GM12891 (cell line): ENCODE results near the gene TMED1.
A peak's percentile ranks its signal among the peaks of the same experiment; 100 is the strongest.

ENCODE experiments used
- DNase-seq: peaks from one replicate; pipeline ENCODE4 v3.0.0; 2011; ENCODE audit warnings: low spot score; ENCODE audit not compliant: insufficient read length
- FAIRE-seq: peaks from 2 replicates; lab custom pipeline; 2011; peaks lifted over from hg19 to GRCh38; lab: Jason Lieb, UNC
- PAX5 ChIP-seq: IDR thresholded peaks from 2 replicates; pipeline ENCODE4 v1.6.1; 2011; ENCODE audit warnings: low read length, moderate library complexity, mild to moderate bottlenecking; ENCODE audit not compliant: insufficient read depth, severe bottlenecking
- POLR2A ChIP-seq: IDR thresholded peaks from 2 replicates; pipeline ENCODE4 v1.6.1; 2011; ENCODE audit warnings: low read depth, low read length, control low read depth
- POLR2AphosphoS5 ChIP-seq: IDR thresholded peaks from 2 replicates; pipeline ENCODE4 v1.6.1; 2011; ENCODE audit warnings: low read depth, low read length, control low read depth
- POU2F2 ChIP-seq: IDR thresholded peaks from 2 replicates; pipeline ENCODE4 v1.6.1; 2011; ENCODE audit warnings: low read depth, mild to moderate bottlenecking, control low read depth, low read length, moderate library complexity
- SPI1 ChIP-seq: IDR thresholded peaks from 2 replicates; pipeline ENCODE4 v1.6.1; 2011; ENCODE audit warnings: low read depth, low read length, control low read depth
- TAF1 ChIP-seq: IDR thresholded peaks from 2 replicates; pipeline ENCODE4 v1.6.1; 2011; ENCODE audit warnings: low read depth, low read length, control low read depth

TMED1 gene

DNA sequence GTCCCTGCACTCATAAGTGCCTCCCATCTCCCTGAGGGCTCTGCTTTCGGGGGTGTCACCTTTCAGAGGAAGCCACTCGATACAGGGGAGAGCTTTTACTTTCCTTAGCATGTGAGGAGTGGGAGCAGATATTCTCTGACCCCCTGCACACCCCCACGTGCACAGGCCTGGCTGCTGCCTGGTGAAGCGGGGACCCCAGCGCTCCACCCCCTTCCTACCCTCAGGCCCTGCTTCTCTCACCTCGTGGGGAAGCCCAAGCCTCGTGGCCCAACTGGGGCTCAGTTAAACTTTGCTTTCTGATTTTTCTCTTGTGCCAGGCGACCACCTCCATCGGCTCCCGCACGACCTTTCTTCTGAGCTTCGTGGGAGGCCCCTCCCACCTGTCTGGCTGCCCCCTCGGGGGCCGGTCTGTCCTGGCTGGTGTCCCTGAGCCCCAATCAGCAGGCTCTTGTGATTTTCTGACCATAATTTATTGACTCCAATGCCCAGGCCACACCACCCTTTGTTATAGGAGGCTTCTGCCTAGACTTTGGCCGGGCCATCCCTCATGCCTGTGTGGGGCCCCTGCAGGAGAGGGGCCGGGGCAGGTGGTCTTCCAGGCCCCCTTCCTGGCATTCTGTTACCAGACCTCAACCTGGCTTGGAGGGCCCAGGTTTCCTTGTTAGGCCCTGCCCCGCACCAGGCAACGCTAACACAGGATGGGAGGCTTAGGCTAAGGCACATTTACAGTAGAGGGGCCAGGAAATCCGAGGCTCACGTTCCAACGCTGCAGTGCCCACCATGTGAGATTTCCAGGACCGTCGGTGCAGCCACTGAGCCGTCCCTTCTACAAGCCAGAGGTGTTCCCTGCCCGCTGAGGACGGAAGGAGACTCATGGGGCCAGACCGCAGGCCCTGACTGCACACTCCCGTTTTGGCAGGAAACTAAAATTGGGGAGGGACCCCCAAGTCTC is 3.7 kb downstream of the TMED1 start:
- no peak for DNase-seq
- FAIRE-seq = no peak
- no peak for TF ChIP-seq TAF1
- TF ChIP-seq POLR2AphosphoS5 = no peak
- TF ChIP-seq POU2F2 = no peak
- TF ChIP-seq PAX5 = no peak
- no peak for TF ChIP-seq POLR2A
- TF ChIP-seq SPI1 = no peak

DNA sequence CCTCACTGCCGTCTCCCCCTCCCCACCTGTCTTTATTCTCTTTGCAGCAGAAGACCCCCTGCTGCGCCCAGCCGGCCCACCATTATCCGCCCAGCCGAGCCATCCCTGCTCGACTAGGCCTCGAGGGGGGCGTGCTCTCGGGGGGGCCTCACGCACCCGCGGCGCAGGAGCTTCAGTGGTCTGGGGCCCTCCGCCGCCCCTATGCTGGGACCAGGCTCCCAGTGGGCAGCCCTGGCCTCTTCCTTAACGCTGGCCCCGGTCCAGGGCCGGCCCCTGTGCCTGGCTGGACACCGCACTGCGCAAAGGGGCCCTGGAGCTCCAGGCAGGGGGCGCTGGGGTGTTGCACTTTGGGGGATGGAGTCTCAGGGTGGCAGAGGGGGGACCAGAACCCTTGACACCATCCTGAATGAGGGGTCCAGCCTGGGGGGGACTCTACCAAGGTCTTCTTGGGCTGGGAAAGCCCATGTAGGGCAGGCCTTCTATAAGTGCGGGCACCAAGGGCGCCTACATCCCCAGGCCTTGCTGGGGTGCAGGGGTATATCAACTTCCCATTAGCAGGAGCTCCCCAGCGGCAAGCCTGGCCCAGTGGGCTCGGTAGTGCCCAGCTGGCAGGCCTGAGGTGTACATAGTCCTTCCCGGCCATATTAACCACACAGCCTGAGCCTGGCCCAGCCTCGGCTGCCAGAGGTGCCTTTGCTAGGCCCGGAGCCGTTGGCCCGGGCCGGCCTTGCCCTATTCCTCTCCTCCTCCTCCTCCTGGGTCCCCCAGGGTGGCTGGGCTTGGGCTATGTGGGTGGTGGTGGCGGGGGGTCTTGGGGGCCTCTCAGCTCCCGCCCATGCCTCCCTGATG is 4.9 kb downstream of the TMED1 start:
- DNase-seq (peak; percentile 10), FAIRE-seq (no peak)
- TF ChIP-seq POLR2A (no peak), SPI1 (no peak), PAX5 (no peak)

DNA sequence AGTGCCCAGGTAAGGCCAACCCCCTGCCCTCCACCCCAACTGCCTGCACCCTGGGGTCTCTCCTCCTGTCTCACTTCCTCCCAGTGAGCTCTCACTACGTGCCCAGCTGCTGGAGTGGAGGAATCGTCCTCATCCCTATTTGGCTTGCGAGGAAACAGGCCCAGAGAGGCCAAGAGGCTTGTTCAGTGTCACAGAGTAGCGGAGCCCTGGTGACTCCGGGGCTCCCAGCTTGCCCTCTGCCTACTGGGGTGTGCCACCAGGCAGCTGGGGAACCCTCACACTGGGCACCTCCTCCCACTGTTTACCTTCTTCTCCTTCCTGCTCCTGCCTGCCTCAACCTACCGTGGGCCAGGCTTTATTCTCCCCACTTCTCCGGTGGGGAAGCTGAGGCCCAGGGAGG is 5.6 kb downstream of the TMED1 start:
- no peak for FAIRE-seq
- no peak for DNase-seq
- no peak for TF ChIP-seq PAX5
- no peak for TF ChIP-seq TAF1
- no peak for TF ChIP-seq SPI1
- no peak for TF ChIP-seq POLR2A
- TF ChIP-seq POU2F2 = no peak
- no peak for TF ChIP-seq POLR2AphosphoS5

DNA sequence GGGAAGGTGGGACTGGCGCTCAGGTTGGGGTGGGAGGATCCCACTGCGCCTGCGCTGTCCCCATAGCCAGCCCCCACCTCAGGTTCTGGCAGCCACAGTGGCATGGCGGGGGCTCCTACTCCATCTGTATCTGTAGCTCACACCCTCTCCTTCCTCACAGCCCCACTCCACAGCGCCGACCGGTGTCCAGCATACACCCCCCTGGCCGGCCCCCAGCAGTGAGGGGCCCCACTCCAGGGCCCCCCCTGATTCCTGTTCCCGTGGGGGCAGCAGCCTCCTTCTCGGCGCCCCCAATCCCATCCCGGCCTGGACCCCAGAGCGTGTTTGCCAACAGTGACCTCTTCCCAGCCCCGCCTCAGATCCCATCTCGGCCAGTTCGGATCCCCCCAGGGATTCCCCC is 6.0 kb downstream of the TMED1 start:
- TF ChIP-seq POLR2A = no peak
- no peak for TF ChIP-seq POU2F2
- no peak for TF ChIP-seq SPI1
- TF ChIP-seq POLR2AphosphoS5 = no peak
- TF ChIP-seq PAX5 = no peak
- TF ChIP-seq TAF1 = no peak
- no peak for FAIRE-seq
- DNase-seq = no peak

DNA sequence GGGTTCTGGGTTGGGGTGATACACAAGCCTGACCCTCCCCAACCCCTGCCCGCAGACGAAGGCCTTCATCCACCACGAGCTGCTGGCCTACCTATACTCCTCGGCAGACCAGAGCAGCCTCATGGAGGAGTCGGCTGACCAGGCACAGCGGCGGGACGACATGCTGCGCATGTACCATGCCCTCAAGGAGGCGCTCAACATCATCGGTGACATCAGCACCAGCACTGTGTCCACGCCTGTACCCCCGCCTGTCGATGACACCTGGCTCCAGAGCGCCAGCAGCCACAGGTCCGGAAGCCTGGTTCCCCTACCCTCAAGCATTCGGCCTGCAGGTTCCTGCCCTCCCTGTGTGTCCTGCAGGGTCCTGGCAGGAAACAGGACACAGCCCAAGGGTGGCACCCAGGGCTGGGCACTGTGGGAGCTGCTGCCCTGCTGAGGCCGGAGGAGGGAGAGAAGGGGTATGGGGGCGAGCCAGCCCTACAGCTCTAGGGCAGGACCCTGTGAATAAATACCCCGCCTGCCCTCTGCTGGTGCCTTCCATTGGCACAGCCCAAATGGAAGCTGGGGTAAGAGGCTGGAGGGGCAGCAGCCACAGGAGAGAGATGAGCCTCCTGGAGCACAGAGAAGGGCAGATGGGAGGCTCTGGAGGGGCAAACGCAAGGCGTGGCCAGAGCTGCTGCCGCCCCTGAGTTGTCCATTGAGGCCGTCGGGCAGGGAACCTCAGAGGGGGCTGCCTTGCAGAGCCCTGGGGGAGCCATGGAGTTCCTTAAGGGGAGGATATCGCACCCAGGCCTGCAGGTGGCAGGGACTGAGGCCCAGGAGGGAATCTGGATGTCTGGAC is 6.8 kb downstream of the TMED1 start:
- TF ChIP-seq PAX5 (no peak), SPI1 (no peak), POLR2A (no peak), TAF1 (no peak), POLR2AphosphoS5 (no peak), POU2F2 (no peak)
- FAIRE-seq = no peak
- peak; percentile 14 for DNase-seq

DNA sequence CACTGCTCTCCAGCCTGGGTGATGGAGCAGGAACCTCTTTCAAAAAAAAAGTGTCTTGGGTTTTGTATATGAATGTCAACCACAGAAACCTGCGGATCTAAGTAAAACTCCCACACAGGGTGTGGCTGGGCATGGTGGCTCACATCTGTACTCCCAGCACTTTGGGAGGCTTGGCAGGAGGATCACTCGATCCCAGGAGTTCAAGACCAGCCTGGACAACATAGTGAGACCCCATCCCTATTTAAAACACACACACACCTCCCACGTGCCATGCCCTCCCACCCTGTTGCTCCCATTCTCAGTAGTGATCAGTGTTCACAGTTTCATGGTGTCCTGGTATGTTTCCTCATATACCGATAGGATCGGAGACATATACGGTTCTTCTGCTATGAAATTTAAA is 9.2 kb downstream of the TMED1 start:
- DNase-seq (no peak), FAIRE-seq (no peak)

DNA sequence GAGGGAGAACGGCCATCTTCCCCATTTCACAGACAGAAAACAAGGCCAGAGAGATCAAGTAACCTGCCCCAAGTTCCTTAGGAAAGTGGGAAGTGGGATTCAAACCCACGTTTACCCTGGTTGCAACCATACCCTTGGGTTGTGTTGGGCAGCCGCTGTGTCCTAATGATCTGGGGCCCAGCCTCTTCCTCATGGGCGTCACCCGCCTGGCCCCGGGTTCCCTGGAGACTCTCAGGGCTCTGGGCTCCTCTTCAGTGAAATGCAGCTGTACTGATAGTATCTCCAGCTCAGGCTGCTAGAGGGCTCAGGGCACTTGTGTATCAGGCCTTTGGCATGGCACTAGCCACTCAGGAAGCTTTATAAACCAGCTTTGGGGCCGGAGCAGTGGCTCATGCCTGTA is 9.8 kb downstream of the TMED1 start:
- no peak for FAIRE-seq
- DNase-seq = no peak
- TF ChIP-seq TAF1 (no peak), POLR2AphosphoS5 (no peak), POLR2A (no peak), PAX5 (no peak), POU2F2 (no peak), SPI1 (no peak)

More for the DNA sequence above, 9.2 kb downstream of the TMED1 start:
- TF ChIP-seq PAX5 (no peak), POU2F2 (no peak), SPI1 (no peak), POLR2A (no peak), TAF1 (no peak), POLR2AphosphoS5 (no peak)

DNA sequence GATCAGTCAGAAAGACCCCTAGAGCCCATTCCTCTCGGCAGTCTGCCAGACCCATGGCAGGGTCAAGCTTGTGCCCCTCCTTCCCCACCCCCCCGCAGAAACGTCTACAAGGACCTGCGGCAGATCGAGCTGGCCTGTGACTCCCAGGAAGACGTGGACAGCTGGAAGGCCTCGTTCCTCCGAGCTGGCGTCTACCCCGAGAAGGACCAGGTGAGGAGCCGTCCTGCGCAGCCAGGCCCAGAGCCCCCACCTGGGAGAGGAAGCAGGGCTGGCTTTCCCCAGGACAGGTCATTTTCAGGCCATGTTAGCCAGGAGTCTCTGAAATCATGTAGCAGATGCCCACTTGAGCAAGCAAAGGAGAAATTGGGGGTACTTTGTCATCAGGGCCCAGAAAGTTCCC is 12.3 kb downstream of the TMED1 start:
- no peak for DNase-seq
- no peak for FAIRE-seq
- TF ChIP-seq POU2F2 (no peak), POLR2AphosphoS5 (no peak), SPI1 (no peak), POLR2A (no peak), TAF1 (no peak)
